ENCODE measurements around the gene IKZF2. TPM values are rescaled to one million over a fixed set of nuclear protein-coding genes. Genes with fewer than 3 reads are reported as not detected.

Gene IKZF2
- total and polyA plus RNA-seq, 10 of the 15 experiments (the other 5 are each of a cell fraction or from before 2014, with no cell fraction given): 15.2 to 266 (median 87.2) TPM

DNA sequence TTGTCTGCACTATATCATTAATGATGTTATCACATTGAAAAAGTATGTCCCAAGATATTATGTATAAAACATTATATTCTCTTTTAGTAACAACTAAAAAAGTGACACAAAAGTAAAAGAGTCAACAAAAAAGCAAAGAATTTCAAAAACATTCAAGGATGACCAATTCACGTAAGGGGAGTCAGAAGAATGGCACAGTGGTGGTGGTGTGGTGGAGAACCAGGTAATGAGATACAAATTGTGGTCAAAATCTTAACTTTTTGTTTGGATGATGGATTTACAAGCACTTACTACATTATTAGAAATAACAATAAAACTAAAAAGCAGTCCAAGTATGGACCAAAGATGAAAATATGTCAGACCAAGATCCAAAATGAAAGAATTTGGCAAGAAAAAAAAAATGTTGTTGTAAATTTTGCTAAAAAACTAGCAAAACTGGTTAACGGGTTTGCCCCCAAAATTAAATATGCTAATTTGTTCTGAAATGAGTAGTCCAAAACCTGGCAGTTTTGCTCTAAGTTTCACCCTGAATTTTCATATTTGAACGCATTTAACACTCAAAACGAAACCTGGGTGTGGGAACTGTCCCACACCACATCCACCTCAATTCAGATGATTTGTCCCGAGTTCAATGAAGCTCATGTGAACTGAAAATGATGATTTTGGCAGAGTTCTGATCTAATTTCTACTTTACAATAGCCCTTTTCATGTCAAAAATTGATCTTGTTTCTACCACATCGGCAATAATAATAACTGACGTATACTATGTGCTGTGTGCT lies 135.8 kb downstream of the IKZF2 start (continued):
- TF ChIP-seq ASH2L (IDR thresholded peaks at IDR 0.05; ENCODE audit: borderline replicate concordance, low read depth) (no peak), BCL11A (IDR thresholded peaks at IDR 0.05; ENCODE audit: low read depth, low read length) (peak; percentile 97), EZH2 (IDR thresholded peaks at IDR 0.05; ENCODE audit: borderline replicate concordance, control insufficient read depth, low read depth, low read length) (no peak), POLR2A (IDR thresholded peaks at IDR 0.05; ENCODE audit: low read depth, low read length) (no peak)

DNA sequence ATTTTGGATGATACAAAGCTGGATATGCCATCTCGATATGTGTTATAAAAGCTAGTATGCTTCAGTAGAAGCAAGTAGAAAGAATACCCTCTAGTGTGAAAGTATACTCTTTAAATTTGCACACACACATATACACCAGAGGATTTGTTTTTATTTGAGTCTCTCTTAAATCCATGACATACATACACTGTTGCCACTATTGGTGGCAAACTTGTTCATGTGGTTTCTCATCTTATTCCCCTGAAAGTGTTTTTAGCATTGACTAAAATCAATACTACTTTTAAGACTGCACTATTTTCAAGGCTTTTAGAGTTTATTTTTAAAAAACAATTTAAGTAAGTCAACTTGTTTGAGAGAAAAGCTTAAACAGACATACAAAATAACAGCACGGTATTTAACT lies 137.4 kb downstream of the IKZF2 start:
- ChIA-PET SMC1A (ENCODE audit: uncharacterized antibody, unreplicated experiment) (interaction anchor here (0.5 to 21.1 kb wide), 19 partner anchors 9 to 1982 kb away, joined by 3 to 430 read pairs (median 4); partner anchors contain the start of gene IKZF2), RAD21 (ENCODE audit: unreplicated experiment) (interaction anchor here (0.5 to 15.4 kb wide), 19 partner anchors 9 to 232 kb away, joined by 3 to 386 read pairs (median 3); partner anchors contain the start of gene IKZF2), POLR2A (interaction anchor here (1.1 to 1.6 kb wide), 6 partner anchors 8 to 219 kb away, joined by 3 to 12 read pairs (median 5); partner anchors contain the start of gene IKZF2), CTCF (interaction anchor here (0.6 to 2.5 kb wide), 12 partner anchors 8 to 236 kb away, joined by 3 to 25 read pairs (median 3); no protein-coding TSS in a partner anchor)
- no peak for DNase-seq (ENCODE audit: low read depth, low spot score)
- H3K27me3 ChIP-seq (replicated peaks in 1 of 2; ENCODE audit: control insufficient read depth in 2 of 2, insufficient read depth in 2 of 2, low read length in 1 of 2): no peaks in the 10 kb centered on the region
- peaks cover 97% of the 10 kb centered on the region for H3K79me2 ChIP-seq (ENCODE audit: control insufficient read depth, insufficient read depth, low read length)
- peaks cover 24% of the 10 kb centered on the region for H3K4me1 ChIP-seq (ENCODE audit: control insufficient read depth, insufficient read depth, low read length)
- no peaks in the 10 kb centered on the region; the same call in 2 of the 3 replicates for H3K9me3 ChIP-seq (replicated peaks; ENCODE audit: control insufficient read depth, insufficient read depth, low read length)
- FAIRE-seq: no peak
- H3K4me2 ChIP-seq (ENCODE audit: control insufficient read depth, insufficient read depth): peak overlapping the region; percentile 66
- no TSS peak for BruUV-seq (replicated peaks)
- no peak overlapping the region for H2AFZ ChIP-seq (ENCODE audit: control insufficient read depth, low read depth, low read length)
- H3K36me3 ChIP-seq (ENCODE audit: control insufficient read depth in 2 of 2, insufficient read depth in 2 of 2, low read length in 1 of 2): peaks cover 5 to 41% of the 10 kb centered on the region in 2 experiments
- peak overlapping the region; percentile 60 for H3K4me3 ChIP-seq
- peak; percentile 3 for ATAC-seq
- peak overlapping the region; percentile 17; the same call in 1 of the 2 replicates for H3K9ac ChIP-seq (ENCODE audit: control insufficient read depth, insufficient read depth, low read length)
- H3K27ac ChIP-seq (ENCODE audit: control insufficient read depth, insufficient read depth): peak overlapping the region; percentile 96
- intact Hi-C loops (cut with micrococcal nuclease; ENCODE audit: unreplicated experiment) (loop anchor here (2.0 to 10.0 kb wide), 4 partner anchors 139 to 2001 kb away; no protein-coding TSS in a partner anchor), in situ Hi-C loops (cut with MboI) (loop anchor here (25.0 kb wide), 1 partner anchor 1723 kb away; no protein-coding TSS in a partner anchor)
- 68% methylated on average over 2 of the region's 2 CpGs for WGBS (ENCODE audit: insufficient coverage, insufficient replicate concordance, low lambda C conversion rate, missing lambda C conversion rate)
- H4K20me1 ChIP-seq (ENCODE audit: control insufficient read depth, insufficient read depth): no peaks in the 10 kb centered on the region
- TF ChIP-seq RUNX3 (IDR thresholded peaks at IDR 0.05; ENCODE audit: low read length) (peak; percentile 64; the same call in 1 of the 2 replicates), MEF2A (IDR thresholded peaks at IDR 0.05; ENCODE audit: insufficient read depth, low read depth, low read length) (0 out of 2 replicates have a peak, but pooled peaks have one; percentile 29), ZNF217 (IDR thresholded peaks at IDR 0.05) (no peak), JUNB (IDR thresholded peaks at IDR 0.05) (peak; percentile 29; the same call in 1 of the 2 replicates), TCF7 (IDR thresholded peaks at IDR 0.05; ENCODE audit: borderline replicate concordance) (no peak), TCF3 (IDR thresholded peaks at IDR 0.05; ENCODE audit: borderline replicate concordance, insufficient read depth, low read depth, low read length) (no peak), RAD21 (IDR thresholded peaks at IDR 0.05; ENCODE audit: insufficient read depth, low read depth, low read length) (no peak)
- TF ChIP-seq, protein P1, sequence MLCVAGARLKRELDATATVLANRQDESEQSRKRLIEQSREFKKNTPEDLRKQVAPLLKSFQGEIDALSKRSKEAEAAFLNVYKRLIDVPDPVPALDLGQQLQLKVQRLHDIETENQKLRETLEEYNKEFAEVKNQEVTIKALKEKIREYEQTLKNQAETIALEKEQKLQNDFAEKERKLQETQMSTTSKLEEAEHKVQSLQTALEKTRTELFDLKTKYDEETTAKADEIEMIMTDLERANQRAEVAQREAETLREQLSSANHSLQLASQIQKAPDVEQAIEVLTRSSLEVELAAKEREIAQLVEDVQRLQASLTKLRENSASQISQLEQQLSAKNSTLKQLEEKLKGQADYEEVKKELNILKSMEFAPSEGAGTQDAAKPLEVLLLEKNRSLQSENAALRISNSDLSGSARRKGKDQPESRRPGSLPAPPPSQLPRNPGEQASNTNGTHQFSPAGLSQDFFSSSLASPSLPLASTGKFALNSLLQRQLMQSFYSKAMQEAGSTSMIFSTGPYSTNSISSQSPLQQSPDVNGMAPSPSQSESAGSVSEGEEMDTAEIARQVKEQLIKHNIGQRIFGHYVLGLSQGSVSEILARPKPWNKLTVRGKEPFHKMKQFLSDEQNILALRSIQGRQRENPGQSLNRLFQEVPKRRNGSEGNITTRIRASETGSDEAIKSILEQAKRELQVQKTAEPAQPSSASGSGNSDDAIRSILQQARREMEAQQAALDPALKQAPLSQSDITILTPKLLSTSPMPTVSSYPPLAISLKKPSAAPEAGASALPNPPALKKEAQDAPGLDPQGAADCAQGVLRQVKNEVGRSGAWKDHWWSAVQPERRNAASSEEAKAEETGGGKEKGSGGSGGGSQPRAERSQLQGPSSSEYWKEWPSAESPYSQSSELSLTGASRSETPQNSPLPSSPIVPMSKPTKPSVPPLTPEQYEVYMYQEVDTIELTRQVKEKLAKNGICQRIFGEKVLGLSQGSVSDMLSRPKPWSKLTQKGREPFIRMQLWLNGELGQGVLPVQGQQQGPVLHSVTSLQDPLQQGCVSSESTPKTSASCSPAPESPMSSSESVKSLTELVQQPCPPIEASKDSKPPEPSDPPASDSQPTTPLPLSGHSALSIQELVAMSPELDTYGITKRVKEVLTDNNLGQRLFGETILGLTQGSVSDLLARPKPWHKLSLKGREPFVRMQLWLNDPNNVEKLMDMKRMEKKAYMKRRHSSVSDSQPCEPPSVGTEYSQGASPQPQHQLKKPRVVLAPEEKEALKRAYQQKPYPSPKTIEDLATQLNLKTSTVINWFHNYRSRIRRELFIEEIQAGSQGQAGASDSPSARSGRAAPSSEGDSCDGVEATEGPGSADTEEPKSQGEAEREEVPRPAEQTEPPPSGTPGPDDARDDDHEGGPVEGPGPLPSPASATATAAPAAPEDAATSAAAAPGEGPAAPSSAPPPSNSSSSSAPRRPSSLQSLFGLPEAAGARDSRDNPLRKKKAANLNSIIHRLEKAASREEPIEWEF (IDR thresholded peaks at IDR 0.05; ENCODE audit: insufficient replicate concordance, low read depth, low read length): no peak
- TF ChIP-seq, protein P2, sequence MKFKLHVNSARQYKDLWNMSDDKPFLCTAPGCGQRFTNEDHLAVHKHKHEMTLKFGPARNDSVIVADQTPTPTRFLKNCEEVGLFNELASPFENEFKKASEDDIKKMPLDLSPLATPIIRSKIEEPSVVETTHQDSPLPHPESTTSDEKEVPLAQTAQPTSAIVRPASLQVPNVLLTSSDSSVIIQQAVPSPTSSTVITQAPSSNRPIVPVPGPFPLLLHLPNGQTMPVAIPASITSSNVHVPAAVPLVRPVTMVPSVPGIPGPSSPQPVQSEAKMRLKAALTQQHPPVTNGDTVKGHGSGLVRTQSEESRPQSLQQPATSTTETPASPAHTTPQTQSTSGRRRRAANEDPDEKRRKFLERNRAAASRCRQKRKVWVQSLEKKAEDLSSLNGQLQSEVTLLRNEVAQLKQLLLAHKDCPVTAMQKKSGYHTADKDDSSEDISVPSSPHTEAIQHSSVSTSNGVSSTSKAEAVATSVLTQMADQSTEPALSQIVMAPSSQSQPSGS (IDR thresholded peaks at IDR 0.05; ENCODE audit: low read length): 0 out of 2 replicates have a peak, but pooled peaks have one; percentile 24
- TF ChIP-seq, protein P3, sequence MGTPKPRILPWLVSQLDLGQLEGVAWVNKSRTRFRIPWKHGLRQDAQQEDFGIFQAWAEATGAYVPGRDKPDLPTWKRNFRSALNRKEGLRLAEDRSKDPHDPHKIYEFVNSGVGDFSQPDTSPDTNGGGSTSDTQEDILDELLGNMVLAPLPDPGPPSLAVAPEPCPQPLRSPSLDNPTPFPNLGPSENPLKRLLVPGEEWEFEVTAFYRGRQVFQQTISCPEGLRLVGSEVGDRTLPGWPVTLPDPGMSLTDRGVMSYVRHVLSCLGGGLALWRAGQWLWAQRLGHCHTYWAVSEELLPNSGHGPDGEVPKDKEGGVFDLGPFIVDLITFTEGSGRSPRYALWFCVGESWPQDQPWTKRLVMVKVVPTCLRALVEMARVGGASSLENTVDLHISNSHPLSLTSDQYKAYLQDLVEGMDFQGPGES (IDR thresholded peaks at IDR 0.05): no peak

All from GM12878 (cell line).